Mammary epithelial cell (primary cell): Measurements from ENCODE around the gene PYURF.

Source experiments
- CTCF ChIP-seq, 2 donors: IDR thresholded peaks in 1 of 2; conservative IDR thresholded peaks in 1 of 2; 2 replicates each; pipeline ENCODE4 v1.5.1; 2011 to 2012; ENCODE audit warnings: inconsistent platforms in 2 of 2, low read length in 2 of 2, mild to moderate bottlenecking in 2 of 2, control low read depth in 1 of 2, low read depth in 1 of 2; ENCODE audit not compliant: insufficient read depth in 1 of 2; ENCODE audit errors: extremely low read depth in 1 of 2
- EZH2 ChIP-seq: IDR thresholded peaks from 2 replicates; pipeline ENCODE4 v1.6.1; 2012; ENCODE audit warnings: low read length, inconsistent platforms, borderline replicate concordance

GRCh38 chr4:88570001-88570400 lies 46.4 kb upstream of the PYURF start:
- TF ChIP-seq CTCF (conservative IDR thresholded peaks at IDR 0.05 in 1 of 2, IDR thresholded peaks at IDR 0.05 in 1 of 2; ENCODE audit: extremely low read depth in 1 of 2, insufficient read depth in 1 of 2, low read depth in 1 of 2, low read length in 2 of 2) (no peak), EZH2 (no peak)
